ENCODE measurements around the gene SERPINI1.
A peak's percentile ranks its signal among the peaks of the same experiment; 100 is the strongest.

Gene SERPINI1

GRCh38 chr3:167733961-167734497, 1.5 kb upstream of the SERPINI1 start:
- TF ChIP-seq ARNTL (CRISPR knock-in tag; IDR thresholded peaks at IDR 0.05; ENCODE audit: borderline replicate concordance, low read depth): no peak
- TF ChIP-seq ZNF565 (CRISPR knock-in tag; conservative IDR thresholded peaks at IDR 0.05; ENCODE audit: low read depth): no peak
- TF ChIP-seq RARB (CRISPR knock-in tag; IDR thresholded peaks at IDR 0.05): no peak
- TF ChIP-seq CREB5 (CRISPR knock-in tag; IDR thresholded peaks at IDR 0.05; ENCODE audit: low read depth): no peak
- TF ChIP-seq TCF4 (CRISPR knock-in tag; IDR thresholded peaks at IDR 0.05; ENCODE audit: borderline replicate concordance): no peak
- TF ChIP-seq BACH2 (CRISPR knock-in tag; IDR thresholded peaks at IDR 0.05; ENCODE audit: borderline replicate concordance): no peak
- TF ChIP-seq PPARA (CRISPR knock-in tag; IDR thresholded peaks at IDR 0.05; ENCODE audit: borderline replicate concordance): no peak
- no peak for TF ChIP-seq OSR1 (CRISPR knock-in tag; IDR thresholded peaks at IDR 0.05)
- TF ChIP-seq POU6F1 (CRISPR knock-in tag; IDR thresholded peaks at IDR 0.05; ENCODE audit: borderline replicate concordance, low read depth): no peak
- TF ChIP-seq GLIS3 (CRISPR knock-in tag; IDR thresholded peaks at IDR 0.05): no peak
- no peak for TF ChIP-seq PATZ1 (CRISPR knock-in tag; IDR thresholded peaks at IDR 0.05; ENCODE audit: borderline replicate concordance)
- no peak for TF ChIP-seq ZNF8 (CRISPR knock-in tag; IDR thresholded peaks at IDR 0.05)
- no peak for TF ChIP-seq ZNF70 (CRISPR knock-in tag; IDR thresholded peaks at IDR 0.05)
- no peak for TF ChIP-seq CSRNP3 (CRISPR knock-in tag; IDR thresholded peaks at IDR 0.05)
- no peak for TF ChIP-seq TOX (CRISPR knock-in tag; IDR thresholded peaks at IDR 0.05; ENCODE audit: borderline replicate concordance)
- no peak for TF ChIP-seq ZFP30 (CRISPR knock-in tag; IDR thresholded peaks at IDR 0.05)
- TF ChIP-seq CSDC2 (CRISPR knock-in tag; IDR thresholded peaks at IDR 0.05): no peak
- no peak for TF ChIP-seq ISL1 (CRISPR knock-in tag; IDR thresholded peaks at IDR 0.05)
- no peak for ATAC-seq

- ATAC-seq: peak; percentile 94
- TF ChIP-seq CREB5 (CRISPR knock-in tag; IDR thresholded peaks at IDR 0.05; ENCODE audit: low read depth) (no peak), BACH2 (CRISPR knock-in tag; IDR thresholded peaks at IDR 0.05; ENCODE audit: borderline replicate concordance) (no peak), PATZ1 (CRISPR knock-in tag; IDR thresholded peaks at IDR 0.05; ENCODE audit: borderline replicate concordance) (no peak), ZNF565 (CRISPR knock-in tag; conservative IDR thresholded peaks at IDR 0.05; ENCODE audit: low read depth) (no peak), OSR1 (CRISPR knock-in tag; IDR thresholded peaks at IDR 0.05) (no peak), CSDC2 (CRISPR knock-in tag; IDR thresholded peaks at IDR 0.05) (no peak), TSHZ2 (CRISPR knock-in tag; IDR thresholded peaks at IDR 0.05) (no peak), ZNF70 (CRISPR knock-in tag; IDR thresholded peaks at IDR 0.05) (no peak), ARNTL (CRISPR knock-in tag; IDR thresholded peaks at IDR 0.05; ENCODE audit: borderline replicate concordance, low read depth) (no peak), TOX (CRISPR knock-in tag; IDR thresholded peaks at IDR 0.05; ENCODE audit: borderline replicate concordance) (no peak), CSRNP3 (CRISPR knock-in tag; IDR thresholded peaks at IDR 0.05) (no peak), ZNF8 (CRISPR knock-in tag; IDR thresholded peaks at IDR 0.05) (no peak), RARB (CRISPR knock-in tag; IDR thresholded peaks at IDR 0.05) (no peak), ESRRG (CRISPR knock-in tag; IDR thresholded peaks at IDR 0.05) (no peak), POU6F1 (CRISPR knock-in tag; IDR thresholded peaks at IDR 0.05; ENCODE audit: borderline replicate concordance, low read depth) (no peak)
Measured at GRCh38 chr3:167734498-167735232, 856 bp upstream of the SERPINI1 start, which contains the start of gene PDCD10. Gene PDCD10 (minus strand): TSS chr3:167734892. CDS start chr3:167720157, 14,735 bp downstream.

Data from SK-N-SH treated with all-trans-retinoic acid at 6 μM for 48 hours (cell line).